ENCODE measurements around the gene STARD3NL.

The STARD3NL gene

DNA sequence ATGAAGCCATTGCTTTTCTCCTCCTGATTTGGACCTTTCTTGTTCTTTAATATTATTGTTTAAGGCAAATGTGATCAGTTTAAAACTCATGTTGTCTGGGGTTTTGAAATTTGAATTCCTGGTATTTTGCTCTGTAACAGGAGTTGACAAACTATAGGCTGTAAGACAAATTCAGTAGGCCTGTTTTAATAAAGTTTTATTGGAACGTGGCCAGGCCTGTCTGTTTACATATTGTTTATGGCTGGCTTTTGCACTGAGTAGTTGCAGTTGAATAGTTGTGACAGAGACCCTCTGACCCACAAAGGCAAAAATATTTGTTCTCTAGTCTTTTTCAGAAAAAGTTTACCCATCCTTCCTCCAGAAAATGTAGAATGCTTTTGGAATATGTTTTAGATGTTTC, 29.8 kb downstream of the STARD3NL start:
- DNase-seq (ENCODE audit: low read depth) = no peak
- no peak overlapping the region for H3K4me3 ChIP-seq (ENCODE audit: low read length)
- TF ChIP-seq, protein P1, sequence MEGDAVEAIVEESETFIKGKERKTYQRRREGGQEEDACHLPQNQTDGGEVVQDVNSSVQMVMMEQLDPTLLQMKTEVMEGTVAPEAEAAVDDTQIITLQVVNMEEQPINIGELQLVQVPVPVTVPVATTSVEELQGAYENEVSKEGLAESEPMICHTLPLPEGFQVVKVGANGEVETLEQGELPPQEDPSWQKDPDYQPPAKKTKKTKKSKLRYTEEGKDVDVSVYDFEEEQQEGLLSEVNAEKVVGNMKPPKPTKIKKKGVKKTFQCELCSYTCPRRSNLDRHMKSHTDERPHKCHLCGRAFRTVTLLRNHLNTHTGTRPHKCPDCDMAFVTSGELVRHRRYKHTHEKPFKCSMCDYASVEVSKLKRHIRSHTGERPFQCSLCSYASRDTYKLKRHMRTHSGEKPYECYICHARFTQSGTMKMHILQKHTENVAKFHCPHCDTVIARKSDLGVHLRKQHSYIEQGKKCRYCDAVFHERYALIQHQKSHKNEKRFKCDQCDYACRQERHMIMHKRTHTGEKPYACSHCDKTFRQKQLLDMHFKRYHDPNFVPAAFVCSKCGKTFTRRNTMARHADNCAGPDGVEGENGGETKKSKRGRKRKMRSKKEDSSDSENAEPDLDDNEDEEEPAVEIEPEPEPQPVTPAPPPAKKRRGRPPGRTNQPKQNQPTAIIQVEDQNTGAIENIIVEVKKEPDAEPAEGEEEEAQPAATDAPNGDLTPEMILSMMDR (conservative IDR thresholded peaks at IDR 0.05; ENCODE audit: low read depth, low read length) = no peak

DNA sequence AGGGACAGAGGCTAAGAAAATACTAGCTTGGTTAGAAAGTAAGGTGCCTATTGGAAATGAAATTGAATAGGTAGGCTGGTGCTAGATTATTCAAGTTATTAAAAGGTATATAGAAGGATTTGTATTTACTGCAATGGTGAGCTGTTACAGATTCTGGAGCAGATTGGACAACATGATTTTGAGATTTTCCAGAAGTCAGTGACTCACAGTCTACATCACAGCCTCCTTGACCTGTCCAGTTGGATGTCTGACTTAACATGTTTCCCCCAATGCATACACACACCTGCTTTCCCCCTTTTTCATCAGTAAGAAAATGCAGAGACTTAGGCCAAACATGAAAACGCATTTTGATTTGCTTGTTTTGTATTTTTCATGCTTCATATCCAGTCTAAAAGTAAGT, 33.4 kb downstream of the STARD3NL start:
- no peak overlapping the region for H3K4me3 ChIP-seq (ENCODE audit: low read length)
- TF ChIP-seq, protein P1 (conservative IDR thresholded peaks at IDR 0.05; ENCODE audit: low read depth, low read length) = no peak
- no peak for DNase-seq (ENCODE audit: low read depth)

DNA sequence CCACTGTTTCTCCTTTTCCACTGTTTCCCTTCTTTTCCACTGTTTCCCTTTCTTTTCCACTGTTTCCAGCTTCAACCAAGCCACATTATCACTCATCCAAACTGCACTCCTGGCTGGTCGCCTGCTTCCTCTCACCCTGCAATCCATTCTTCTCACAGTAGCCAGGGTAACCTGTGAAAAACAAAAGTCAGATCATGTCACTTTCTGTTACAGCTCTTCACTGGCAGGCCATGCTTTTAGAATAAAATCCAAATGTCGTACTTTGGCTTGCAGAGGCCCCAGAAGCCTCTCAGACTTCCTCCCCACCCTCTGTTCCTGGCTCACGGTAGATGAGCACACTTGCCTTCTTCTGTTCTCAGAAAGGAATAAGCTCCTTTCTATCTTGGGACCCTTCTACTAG, 33.9 kb downstream of the STARD3NL start:
- DNase-seq (ENCODE audit: low read depth) = no peak

DNA sequence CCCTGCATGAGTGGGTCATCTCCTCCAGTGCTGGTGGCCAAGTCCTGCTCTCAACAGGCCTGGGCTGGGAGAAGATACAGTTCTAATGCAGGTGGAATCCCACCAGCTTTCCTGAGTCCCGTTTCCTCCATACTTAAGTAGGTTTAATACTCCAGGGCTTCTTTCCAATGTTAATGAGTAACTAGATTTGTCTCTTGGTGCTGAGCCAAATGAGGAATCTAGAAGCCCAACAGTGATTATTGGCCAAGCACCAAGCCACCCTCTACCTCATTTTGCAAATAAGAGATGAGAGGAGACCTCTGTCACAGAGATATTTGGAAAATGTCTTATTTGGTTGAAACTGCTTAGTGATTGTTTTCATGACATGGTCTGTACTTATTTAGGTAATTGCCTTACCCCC, 37.1 kb downstream of the STARD3NL start:
- TF ChIP-seq, protein P1 (conservative IDR thresholded peaks at IDR 0.05; ENCODE audit: low read depth, low read length) = no peak
- no peak overlapping the region for H3K4me3 ChIP-seq (ENCODE audit: low read length)
- DNase-seq (ENCODE audit: low read depth) = no peak

More for the DNA sequence above, 33.9 kb downstream of the STARD3NL start:
- no peak overlapping the region for H3K4me3 ChIP-seq (ENCODE audit: low read length)
- TF ChIP-seq, protein P1 (conservative IDR thresholded peaks at IDR 0.05; ENCODE audit: low read depth, low read length) = no peak

DNA sequence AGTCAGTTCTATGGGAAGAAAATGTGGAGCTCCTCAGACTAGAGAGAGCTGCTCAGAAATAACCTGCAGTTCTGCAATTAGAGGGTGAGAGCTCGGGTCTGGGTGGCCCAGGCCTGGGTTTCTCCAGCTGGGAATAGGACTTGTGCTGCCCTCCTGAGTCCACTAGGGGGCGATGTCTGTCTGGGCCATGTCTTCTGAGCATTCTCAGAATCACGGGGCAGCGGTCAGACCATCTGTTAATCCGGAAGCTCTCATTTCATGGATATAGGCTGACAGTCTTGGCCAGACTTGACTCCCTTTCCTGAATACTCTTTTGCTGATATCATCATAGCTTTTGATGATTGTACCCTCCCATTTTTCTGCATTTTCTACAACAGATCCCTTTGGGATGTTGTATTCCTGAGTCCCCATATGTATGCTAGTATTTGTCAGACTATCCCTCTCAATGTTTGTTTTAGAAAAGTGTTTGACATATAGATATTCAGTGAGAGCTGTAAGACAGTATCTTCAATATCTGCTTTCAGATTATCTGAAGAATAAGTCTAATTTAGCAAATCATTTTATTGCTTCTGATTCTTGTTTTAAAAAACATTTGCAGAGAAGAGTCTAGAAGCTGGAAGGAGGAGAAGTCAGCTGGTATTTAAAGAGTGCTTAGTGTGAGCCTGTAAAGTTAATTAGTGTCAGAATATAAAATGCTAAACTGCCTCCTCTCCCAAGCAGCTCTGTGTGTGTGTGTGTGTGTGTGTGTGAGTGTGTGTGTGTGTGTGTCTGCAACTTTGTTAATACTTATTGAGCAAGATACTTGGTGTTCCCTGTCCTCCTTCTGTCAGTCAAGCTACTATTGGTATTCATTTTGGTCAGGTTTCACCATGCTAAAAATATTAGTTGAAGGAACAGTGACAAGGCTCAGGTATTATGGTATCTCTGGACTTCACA, 38.0 kb downstream of the STARD3NL start:
- H3K4me3 ChIP-seq (ENCODE audit: low read length) = no peak overlapping the region
- peak; percentile 76 for DNase-seq (ENCODE audit: low read depth)
- TF ChIP-seq, protein P1 (conservative IDR thresholded peaks at IDR 0.05; ENCODE audit: low read depth, low read length) = peak; percentile 99

DNA sequence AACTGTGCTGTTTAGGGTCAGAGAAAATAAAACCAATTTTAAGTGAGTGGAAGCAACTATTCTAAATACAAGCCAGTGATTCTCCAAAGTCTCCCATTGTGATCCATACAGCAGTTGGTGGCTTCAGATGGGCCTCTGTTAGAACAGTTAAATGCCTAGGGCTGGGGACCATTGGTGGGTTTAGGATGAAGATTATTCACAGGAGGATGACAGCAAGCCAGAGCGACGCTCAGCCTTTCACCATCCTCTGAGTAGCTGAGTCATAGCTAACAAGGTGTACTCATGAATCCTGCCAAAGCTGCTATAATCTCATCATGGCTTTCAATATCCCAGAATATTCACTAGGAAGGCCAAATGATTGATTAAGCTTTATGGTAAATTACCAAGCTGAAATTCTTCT, 39.6 kb downstream of the STARD3NL start:
- TF ChIP-seq, protein P1 (conservative IDR thresholded peaks at IDR 0.05; ENCODE audit: low read depth, low read length) = no peak
- H3K4me3 ChIP-seq (ENCODE audit: low read length) = no peak overlapping the region
- DNase-seq (ENCODE audit: low read depth) = no peak

DNA sequence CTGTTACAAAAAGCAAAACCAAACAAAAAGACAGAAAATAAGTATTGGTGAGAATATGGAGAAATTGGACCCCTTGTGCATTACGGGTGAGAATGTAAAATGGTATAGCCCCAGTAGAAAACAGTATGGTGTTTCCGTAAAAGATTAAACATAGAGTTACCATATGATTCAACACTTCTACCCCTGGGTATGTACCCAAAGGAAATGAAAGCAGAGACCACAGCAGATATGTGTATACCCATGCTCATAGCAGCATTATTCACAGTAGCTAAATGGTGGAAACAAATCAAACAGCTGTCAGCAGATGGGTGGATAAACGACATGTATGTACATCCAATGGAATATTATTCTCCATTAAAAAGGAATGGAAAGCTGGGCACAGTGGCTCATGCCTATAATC, 42.4 kb downstream of the STARD3NL start:
- no peak for DNase-seq (ENCODE audit: low read depth)
- TF ChIP-seq, protein P1 (conservative IDR thresholded peaks at IDR 0.05; ENCODE audit: low read depth, low read length) = no peak
- no peak overlapping the region for H3K4me3 ChIP-seq (ENCODE audit: low read length)

All from retinal pigment epithelial cell (primary cell).